CD4-positive, alpha-beta T cell treated with Interleukin-4 for 1 hour (primary cell): ENCODE data around the gene POU3F3.

Source experiments
- DNase-seq, 2 donors: peaks; one replicate each; pipeline ENCODE4 v3.0.0-alpha.2; 2020 to 2022

POU3F3 gene

DNA sequence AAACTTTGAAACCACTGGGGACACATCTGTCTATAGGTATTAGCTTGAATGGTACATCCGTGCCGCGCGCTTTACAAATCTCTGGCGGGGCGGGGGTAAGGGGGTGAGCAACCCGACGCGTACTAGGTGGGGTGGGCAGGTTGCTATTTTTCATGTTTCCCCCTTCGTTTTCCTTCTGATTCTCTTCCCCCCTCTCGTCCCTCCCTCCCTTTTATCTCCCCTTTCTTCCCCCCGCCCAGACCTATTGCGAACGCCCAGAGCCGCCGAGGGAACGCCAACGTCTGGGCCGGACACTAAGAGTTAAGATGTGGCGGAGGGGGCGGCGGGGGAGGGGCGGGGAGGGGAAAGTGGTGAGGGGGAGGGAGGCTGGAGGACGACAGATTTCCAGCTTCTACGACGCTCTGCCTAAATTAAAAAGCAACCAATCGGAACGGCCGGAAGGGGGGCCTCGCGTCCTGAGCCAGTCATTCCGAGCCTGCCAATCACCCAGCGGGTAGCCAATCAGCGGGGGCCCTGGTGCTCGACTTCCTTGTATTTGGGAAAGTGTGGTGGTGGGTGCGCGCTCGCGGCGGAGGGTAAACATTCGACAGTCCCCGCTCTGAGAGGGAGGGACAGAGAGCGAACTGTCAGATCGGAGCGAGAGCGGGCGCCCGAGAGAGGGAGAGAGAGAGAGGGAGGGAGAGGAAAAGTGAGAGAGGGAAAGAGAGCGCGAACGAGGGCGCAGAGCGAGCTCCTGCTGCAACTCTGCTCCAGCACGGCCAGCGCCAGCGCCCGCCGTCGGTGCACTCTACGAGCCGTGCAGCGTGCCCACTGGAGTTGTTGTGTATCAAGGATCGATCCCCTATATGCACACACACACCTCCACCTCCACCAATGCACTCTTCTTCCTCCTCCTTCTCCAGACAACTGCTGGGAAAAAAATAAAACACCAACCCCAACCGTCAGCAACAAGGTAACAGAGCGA lies at the start of gene POU3F3:
POU3F3 (plus strand) TSS at position 582 of the 964 bp plus-strand sequence. CDS start 1,396 bp downstream, outside the sequence.
- DNase-seq: peak; percentile 26 to 64

DNA sequence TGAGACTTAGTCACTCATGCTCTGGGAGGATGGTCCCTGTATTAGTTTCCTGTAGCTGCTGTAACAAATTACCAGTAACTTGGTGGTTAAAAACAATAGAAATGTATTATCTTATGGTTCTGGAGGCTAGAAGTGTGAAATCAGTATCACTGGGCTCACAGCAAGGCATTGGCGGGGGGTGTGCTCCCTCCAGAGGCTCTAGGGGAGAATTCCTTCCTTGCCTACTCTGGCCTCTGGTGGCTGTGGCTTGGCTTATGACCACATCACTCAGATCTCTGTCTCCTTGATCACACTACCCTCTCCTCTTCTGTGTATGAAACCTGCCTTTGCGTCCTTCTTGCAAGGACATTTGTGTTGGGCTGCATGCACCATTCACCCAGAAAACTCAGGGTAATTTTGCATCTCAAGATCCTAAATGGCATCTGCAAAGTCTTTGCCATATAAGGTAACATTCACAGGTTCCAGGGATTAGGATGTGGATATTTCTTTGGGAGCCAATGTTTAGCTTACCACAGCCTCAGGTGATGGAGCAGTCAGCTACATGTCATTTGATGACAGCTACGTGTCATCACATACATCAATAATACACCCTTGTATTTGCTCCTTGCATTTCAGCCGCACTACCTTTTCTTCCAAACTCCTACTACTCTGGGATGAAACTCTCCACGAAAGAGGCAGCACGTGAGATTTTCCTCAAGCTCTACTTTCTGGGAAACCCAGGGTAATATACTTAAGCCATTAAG lies 49.6 kb upstream of the POU3F3 start:
- DNase-seq: no peak

DNA sequence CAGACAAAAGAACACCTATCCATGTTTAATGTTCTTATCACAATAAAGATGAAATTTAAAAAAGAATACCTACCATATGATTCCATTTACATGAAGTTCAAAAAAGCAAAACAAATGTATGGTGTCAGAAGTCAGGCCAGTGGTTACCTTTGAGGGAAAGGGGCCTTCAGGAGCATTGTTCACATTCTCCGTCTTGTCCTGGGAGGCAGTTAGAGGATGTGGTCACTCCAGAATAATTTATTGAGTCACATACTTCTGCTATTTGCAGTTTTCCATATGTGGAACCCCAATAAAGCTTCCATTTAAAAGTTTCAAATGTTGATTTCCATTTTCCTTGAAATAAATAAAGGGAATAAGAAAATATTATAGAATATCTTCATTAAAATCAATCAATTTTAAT lies 41.6 kb upstream of the POU3F3 start:
- no peak for DNase-seq

DNA sequence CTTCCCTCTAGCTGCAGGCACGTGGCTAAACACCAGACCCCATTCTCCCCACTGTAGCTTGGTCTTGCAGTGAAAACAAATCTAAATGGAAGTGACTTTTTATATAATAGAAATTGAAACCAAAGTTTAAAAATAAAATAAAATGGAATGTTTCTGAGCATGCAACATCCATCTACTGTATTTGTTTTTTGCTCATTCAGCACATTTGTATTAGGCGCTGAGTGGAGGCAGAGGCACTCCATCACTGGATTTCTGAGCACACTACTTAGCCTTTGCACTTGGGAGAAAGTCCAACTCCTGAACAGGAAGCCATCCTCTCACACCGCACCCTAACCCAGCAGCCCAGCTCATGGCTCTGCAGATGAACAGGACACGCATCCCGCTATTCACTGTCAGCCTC lies 37.8 kb upstream of the POU3F3 start:
- DNase-seq: no peak

DNA sequence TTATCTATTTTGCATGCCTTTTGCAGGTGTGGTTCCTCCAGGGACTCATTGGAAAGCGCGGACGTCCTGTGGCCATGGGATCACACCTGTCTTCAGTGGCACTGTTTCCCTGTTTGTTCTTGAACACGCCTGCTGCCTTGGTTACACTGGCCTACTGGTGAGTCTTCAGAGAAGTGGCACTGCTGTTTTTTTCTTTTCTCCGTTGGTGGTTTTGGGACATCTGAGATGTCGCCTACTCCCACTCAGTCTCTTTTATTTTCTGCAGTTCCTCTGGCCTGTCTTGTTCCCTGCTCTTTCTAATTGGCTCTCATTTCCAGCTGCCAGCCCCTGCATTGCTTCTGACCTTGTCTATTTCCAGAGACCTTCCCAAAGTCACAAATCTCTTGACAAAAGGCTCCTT lies 35.7 kb upstream of the POU3F3 start:
- DNase-seq: no peak

DNA sequence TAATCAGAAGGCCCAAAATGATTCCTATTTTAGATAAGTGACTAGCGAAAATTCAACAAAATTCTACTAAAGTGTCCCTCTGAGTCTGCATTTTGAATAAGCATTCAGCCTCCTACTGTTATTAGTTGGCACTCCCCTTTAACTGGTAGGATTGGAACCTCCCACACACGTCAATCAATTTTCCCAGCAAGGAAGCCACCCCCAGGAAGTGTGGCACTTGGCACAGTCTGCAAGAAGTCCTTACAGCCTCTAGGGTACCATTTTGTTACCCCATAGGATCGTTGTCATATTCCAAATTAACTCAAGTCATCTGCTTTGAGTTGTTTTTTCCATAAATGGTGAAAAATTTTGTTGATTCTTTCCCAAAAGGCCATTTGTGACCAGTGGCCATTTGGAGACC lies 33.8 kb upstream of the POU3F3 start:
- DNase-seq: no peak

DNA sequence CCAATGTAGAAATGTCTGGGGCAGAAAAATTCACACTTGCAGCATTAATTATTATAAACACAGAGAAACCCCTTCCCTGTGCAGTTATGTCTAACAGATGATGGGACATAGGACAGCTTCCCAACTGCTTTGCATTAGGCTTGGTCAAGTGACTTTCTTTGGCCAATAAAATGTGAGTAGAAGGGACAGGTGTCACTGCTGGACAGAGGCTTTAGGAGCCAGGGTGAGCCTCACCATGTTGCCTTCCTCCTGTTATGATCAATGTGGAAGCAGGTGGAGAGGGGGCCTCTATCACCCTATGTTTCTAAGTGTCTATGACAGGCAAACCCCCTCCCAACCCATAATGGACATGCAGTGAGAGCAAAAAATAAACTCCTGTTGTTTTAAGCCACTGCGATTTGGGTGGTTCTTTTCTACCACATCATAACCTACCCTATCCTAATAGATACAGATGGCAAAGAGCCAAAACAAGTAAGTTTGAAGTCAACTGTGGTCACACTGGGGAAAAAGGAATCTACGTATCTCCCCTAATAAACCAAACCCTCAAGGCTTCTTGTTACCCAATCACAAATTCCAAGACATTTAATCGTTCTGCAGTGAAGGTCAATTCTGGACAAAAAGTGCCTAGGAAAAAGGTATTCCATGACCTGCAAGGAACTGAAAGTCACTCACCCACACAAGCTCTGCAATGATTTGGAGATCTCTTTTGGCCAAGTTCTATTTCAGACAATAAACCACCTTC lies 28.6 kb upstream of the POU3F3 start:
- DNase-seq: no peak

DNA sequence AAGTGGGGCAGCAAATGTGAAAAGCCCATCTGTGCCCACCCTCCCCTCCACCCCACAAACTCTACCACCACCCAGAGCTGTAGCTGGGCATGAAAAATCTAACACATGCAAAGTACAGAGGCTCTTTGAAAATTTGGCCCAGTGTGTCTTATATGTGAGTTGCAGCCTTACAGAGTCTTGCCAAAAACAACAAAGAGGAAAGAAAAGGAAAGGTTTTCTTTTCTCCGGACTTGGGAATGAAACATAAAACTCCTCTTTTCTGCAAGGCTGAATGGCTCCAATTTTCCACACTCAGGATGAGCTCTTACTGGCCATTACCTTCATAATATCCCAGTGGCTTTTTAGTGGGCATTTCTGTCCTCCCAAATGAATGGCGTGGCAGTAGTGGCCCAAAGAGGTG lies 27.9 kb upstream of the POU3F3 start:
- no peak for DNase-seq

DNA sequence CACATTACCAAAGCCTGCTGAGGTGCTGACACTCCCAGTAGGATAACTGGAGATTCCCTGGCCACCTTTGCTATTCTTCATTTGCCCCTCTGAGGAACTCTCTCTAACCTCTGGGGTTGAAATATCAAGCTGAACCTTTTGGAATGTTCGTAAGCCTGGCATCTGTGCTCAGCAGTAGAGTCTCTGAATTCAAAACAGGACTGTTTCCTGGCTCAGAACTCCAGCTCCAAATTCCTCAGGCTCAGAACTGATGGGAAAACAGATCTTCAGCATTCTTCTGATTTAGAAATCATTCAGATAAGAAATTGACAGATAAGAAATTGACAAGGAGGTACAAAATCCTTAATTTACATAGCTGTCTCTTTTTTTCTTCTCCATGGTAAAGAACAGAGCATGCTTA lies 22.2 kb upstream of the POU3F3 start:
- no peak for DNase-seq

DNA sequence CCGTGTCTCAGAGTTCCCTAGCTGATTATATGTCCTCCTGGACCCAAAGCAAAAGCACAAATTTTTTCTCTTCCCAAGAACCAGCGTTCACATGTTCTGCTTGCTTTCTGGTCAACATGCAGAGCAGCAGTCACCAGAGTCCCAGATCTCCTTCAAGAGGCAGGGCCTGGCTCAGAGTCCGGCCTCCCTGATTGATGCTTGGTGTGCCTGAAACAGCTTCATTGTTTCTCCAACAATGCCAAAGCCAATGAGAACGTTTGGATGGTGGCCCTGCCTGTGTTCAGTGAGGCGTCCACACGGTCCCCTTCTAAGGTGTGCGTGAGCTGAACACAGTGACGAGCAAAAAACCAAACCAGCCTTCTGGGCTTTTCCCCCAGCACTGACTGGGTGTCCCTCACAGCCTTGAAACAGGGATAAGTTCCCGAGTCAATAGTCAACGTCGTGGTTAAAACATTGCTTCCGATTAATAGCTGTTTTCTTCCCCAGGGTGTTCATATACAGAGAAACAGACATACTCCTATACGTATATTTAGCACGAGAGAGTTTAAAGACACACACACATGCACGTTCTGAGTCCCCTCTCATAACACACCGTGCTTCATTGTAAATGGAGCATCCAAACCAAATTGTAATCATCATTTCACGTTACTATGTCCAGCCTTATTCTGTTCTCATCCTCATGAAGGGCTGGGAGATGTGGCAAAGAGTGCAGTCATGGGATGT lies 19.3 kb upstream of the POU3F3 start:
- DNase-seq: no peak

DNA sequence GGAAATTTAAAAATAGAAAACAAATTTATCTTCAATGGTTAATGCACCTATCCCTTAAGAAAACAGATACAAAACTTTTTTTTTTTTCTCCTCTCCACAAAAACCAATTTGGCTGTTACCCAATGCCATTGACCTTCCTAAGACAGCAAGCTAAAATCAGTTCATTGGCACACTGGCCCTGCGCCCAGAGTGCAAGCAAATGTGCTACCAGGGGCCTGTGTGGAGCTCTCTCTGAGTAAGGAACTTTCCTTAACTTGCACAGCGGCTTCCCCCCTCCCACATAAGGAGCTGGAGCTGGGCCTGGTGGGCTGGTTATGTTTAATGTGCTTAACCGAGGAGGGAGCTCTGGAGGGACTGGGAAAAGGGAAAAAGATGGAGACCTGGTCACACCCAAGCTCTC lies 17.6 kb upstream of the POU3F3 start:
- no peak for DNase-seq

DNA sequence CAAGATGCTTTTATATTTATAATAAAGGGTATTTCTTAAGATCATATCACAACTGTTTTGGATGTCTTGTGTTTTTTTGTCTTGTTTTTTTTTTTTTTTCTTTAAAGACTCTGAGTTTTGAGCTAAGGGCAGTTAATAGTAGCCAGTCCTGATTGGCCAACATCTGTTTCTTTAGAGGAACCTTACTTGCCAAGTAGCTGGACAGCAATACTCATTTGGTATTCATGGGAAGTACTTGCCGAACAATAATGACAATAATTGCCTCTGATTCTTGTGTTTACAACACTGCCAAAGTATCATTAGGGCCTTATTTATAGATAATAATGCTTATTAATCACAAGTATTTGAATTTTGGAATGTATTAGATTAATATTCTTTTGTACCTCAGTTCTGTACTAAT lies 17.1 kb upstream of the POU3F3 start:
- no peak for DNase-seq

DNA sequence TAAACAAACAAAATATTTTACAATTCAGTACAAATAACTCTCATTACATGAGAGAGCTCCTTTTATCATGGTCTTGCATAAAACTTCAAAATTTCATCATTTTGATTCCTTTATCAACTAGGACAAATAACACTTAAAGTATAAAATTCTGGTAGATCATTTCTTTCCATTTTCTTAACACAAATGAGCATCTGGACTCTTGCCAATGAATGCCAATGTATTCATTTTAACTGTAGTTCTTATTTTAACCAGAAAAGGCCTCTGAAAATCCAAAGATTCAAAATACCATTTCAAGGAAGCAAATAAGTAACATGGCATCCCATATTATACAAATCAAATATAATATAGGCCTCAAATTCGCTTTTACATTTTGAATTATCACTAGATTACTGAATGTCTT lies 13.8 kb upstream of the POU3F3 start:
- DNase-seq: no peak

DNA sequence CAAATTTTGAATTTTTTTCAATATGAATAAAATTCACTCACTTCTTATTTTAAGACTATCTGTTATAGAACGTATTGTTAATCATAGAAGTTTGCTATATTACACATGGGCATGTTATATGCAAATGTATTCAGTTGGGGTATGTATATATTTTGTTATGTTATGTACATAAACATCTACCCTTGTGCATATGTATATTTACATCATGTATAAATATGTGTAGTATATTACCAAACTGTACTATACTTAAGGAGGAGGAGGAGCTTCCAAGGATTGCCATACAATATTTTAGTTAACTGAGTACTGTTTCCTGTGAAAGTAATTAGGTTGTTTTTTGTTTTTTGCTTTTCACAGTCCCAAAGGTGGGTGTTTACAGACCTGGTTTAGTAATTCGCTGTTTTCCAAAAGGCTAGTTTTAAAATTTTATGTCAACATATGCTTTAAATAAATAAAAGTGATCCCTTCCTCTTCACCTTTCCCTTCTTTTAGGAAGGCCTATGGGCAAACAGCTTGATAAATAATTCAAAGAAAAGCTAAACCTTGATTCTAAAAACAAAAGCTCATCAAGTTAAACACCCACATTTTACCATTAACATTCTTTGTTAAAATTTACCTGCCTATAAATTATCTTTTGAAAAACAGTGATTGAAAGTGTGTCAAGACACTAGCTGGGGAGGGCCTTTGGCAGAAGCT lies 12.9 kb upstream of the POU3F3 start:
- DNase-seq: no peak

DNA sequence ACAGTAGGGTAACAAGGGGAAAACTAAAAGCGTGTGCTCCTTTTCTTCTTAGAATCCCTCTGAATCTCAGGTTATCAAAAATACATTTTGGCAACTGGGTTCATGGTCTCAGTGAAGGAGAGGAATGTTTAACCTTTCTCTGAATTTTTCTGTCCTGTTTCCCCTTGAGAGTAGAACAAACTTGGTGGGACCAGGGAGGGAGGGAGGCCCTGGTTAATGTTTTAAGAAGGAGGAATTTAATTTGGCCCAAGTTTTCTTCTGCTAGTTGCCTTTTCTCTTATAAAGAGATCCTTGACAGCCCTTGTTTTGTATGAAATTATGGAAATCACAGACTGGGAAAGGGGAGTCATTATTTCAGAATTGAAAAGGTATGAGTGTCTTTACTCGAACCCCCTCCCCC lies 12.2 kb upstream of the POU3F3 start:
- DNase-seq: no peak

DNA sequence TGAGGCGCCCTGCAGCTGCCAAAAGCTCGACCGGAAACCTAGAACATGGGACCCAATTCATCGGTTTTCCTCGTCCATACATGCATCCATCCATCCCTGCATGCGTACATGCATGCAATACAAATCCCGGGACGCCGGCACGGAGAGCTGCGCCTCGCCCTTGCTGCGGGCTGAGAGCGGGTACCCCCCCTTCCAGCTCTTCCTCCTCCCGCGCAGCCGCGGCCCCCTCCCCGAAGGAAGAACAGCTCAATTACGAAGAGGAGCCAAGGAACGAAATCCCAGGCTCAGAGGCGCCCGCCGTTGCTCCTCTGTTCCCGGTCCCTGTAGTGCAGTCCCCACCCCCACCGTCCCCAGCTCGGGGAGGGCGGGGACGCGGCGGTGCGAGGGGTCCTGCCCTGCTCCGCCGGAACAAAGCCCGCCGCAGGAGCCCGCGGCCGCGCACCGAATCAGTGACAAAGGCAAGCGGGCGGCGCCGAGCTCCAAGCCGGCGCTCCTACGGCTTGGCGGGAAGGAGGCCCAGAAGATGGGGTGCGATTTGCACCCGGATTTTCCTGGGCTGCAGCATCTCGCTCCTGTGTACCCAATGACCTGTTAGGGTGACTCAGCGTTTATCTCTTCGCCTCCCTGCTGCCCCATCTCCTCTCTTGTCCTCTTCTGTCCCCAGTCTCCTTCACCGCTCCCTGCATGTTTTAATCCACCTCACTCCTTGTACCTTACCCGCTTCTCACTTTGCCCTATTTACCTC lies 8.9 kb upstream of the POU3F3 start:
- no peak for DNase-seq

DNA sequence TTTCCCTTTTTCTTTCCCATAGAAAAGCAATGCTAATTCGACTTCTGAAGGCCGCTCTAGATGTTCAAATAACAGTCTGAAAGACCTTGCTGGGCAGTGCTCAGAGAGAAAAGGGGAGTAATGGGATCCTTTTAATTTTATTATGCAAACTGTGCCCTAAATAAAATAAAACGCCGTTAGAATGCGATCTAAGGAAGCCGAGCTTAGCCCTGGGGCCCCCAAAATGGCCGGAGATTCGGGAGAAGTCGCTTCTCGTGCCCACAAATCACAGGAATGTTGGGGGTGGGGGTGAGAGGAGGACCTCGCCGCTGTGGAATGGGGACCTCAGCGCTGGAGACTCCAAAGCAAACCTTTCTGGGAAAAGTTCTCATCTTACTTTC lies 8.4 kb upstream of the POU3F3 start:
- no peak for DNase-seq

DNA sequence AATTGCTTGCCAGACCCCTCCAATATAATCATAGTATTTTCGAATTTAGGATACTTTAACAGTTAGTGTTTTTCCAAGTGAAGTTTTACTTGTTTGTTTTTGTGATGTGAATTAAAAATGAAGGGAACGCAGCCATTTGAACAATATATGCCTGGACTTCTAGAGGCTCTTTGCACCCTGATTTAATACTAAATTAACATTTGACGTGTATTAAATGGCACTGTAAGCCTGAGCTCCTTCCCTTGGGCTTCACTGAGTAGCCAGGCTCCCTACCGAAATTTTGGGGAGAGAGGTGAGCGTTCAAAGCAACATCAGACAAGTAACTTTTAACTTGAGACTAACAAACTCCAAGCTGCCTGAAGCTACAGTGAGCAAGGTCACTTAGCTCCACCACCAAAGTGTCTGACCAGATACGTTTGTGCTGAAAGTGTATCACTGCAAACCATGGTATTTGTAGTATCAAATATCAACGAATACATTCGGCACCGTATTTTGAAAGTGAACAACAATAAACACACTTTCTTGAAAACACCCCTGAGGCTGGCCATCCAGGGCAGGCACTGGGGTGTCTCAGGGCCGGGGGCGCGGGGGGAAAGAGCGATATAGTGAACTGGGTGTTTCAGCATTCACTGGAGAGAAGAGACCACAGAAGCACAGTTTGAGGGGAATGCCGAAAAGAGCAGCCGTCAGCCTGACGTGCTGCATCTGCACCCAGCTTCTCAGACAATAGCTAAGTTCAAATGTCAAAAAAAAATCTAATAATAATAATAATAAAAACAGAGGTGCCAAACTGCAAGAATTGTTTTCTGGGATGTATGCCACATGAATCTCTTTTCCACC lies 7.7 kb upstream of the POU3F3 start:
- no peak for DNase-seq

DNA sequence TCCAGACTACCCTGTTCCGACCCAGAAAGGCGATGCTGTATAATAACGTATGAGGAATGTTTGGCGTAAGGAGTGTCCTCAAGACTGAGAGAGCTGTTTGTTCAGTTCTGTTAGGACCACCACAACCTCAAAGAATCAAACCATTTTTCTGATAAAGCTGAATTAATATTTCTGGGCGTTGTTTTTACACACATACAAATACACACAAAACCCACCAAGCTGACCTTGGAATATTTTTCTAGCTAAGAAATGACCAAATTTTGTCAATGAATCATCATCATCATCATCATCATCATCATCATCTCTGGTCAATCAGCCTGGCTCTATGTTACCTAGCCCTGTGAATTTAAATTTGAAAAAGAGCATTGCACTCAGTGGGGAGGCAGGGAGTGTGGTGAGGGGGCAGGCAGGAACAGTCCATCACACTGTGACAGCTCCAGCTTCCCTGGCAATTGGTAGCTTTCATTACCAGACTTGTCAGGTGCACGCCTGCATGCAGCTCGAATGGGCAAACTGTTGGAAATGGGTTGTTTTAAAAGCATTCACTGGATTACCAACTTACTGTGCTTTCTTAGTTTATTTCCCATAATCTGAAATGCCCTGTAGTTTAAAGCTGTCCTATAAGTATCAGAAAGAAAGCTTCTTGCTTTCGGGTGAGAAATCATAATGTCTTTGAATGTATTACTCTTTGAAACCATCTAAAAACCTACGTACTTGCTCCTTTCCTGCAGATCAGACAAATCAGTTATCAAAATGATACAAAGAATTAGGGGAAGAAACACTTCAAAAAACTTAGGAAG lies 6.9 kb upstream of the POU3F3 start:
- no peak for DNase-seq
